Pulmonary artery endothelial cell (primary cell): ENCODE measurements around the gene PAX2. TPM values are rescaled to one million over a fixed set of nuclear protein-coding genes. Genes with fewer than 3 reads are reported as not detected.

Experiments used
- DNase-seq: peaks from one replicate; pipeline ENCODE4 v3.0.0-alpha.2; 2011; ENCODE audit warnings: low read depth, low spot score
- total RNA-seq: library from RNA; depleted of rRNA; stranded (reverse); fragments of >200 nt; gene quantifications from 2 replicates; pipeline ENCODE4 v1.2.3, GENCODE V29; 2014

The PAX2 gene
- total RNA-seq, 1 donor from 2014 or later: not detected

GRCh38 chr10:100875484-100876166 lies 130.2 kb downstream of the PAX2 start:
- DNase-seq: no peak

- DNase-seq: no peak
These were observed 131.4 kb downstream of the PAX2 start for GRCh38 chr10:100876585-100877460.

- DNase-seq: no peak
These were observed 132.1 kb downstream of the PAX2 start for GRCh38 chr10:100877461-100877850.

GRCh38 chr10:100878291-100878910 lies 133.0 kb downstream of the PAX2 start:
- peak; percentile 17 for DNase-seq

Other genes with a start within 250 kb of the PAX2 start
- gene SEC31B, start 225.7 kb upstream of the PAX2 start, total RNA-seq: 2.3 and 2.4 TPM in 2 replicates
- 223 and 247 TPM in 2 replicates for gene NDUFB8, start 215.7 kb upstream of the PAX2 start, total RNA-seq
- gene HIF1AN, start 209.6 kb upstream of the PAX2 start, total RNA-seq: 8.2 and 8.3 TPM in 2 replicates
- gene SLF2, start 167.4 kb downstream of the PAX2 start, total RNA-seq: 18.1 and 36.7 TPM in 2 replicates
- 0.60 and 0.79 TPM in 2 replicates for gene SEMA4G, start 223.9 kb downstream of the PAX2 start, total RNA-seq
- 53.4 and 69.3 TPM in 2 replicates for gene MRPL43, start 241.9 kb downstream of the PAX2 start, total RNA-seq
- gene TWNK, start 242.0 kb downstream of the PAX2 start, total RNA-seq: 12.5 and 13.7 TPM in 2 replicates